OCI-LY1 (cell line): ENCODE measurements around the gene TBX19.

Experiments used
- H2AFZ ChIP-seq: fragments of 200-600 bp; sonication (generic), shearing (Covaris generic); 2 replicates; pipeline ENCODE4 v1.6.0; 2014; ENCODE audit warnings: antibody characterized with exemption, mild to moderate bottlenecking, low read length
- H3F3A ChIP-seq: fragments of 200-600 bp; sonication (generic), shearing (Covaris generic); 2 replicates; pipeline ENCODE4 v1.6.0; 2014; ENCODE audit warnings: mild to moderate bottlenecking, antibody characterized with exemption, low read length, moderate library complexity; ENCODE audit not compliant: insufficient read depth
- H3K27ac ChIP-seq: fragments of 200-600 bp; sonication (generic); 2 replicates; pipeline ENCODE4 v1.5.1; 2014; ENCODE audit warnings: low read length, mixed run types, mild to moderate bottlenecking, low read depth; ENCODE audit not compliant: poor library complexity, severe bottlenecking
- H3K27me3 ChIP-seq: fragments of 200-600 bp; sonication (generic); 2 replicates; pipeline ENCODE4 v1.6.0; 2014; ENCODE audit warnings: antibody characterized with exemption, mild to moderate bottlenecking, low read length, moderate library complexity; ENCODE audit not compliant: insufficient read depth
- H3K36me3 ChIP-seq: fragments of 200-600 bp; sonication (generic); 2 replicates; pipeline ENCODE4 v1.6.1; 2014; ENCODE audit warnings: mild to moderate bottlenecking, antibody characterized with exemption, low read length, moderate library complexity, mixed read lengths; ENCODE audit not compliant: insufficient read depth
- H3K4me1 ChIP-seq: fragments of 200-600 bp; sonication (generic); 2 replicates; pipeline ENCODE4 v1.5.1; 2014; ENCODE audit warnings: mild to moderate bottlenecking, low read length, moderate library complexity; ENCODE audit not compliant: insufficient read depth, severe bottlenecking
- H3K4me2 ChIP-seq: fragments of 200-600 bp; sonication (generic), shearing (Covaris generic); 2 replicates; pipeline ENCODE4 v1.6.1; 2014; ENCODE audit warnings: low read length
- H3K4me3 ChIP-seq: fragments of 200-600 bp; sonication (generic); 2 replicates; pipeline ENCODE4 v1.5.1; 2014; ENCODE audit warnings: low read length, low read depth, mild to moderate bottlenecking, mixed read lengths; ENCODE audit not compliant: poor library complexity, severe bottlenecking
- H3K79me2 ChIP-seq: fragments of 200-600 bp; shearing (Covaris generic); 2 replicates; pipeline ENCODE4 v1.6.1; 2016; ENCODE audit warnings: mixed run types, low read length, mixed read lengths; ENCODE audit not compliant: insufficient read depth
- H3K9ac ChIP-seq: fragments of 200-600 bp; sonication (generic), shearing (Covaris generic); 2 replicates; pipeline ENCODE4 v1.6.1; 2014; ENCODE audit warnings: mild to moderate bottlenecking, low read length, mixed read lengths
- H3K9me2 ChIP-seq: fragments of 200-600 bp; sonication (generic), shearing (Covaris generic); 2 replicates; pipeline ENCODE4 v1.6.1; 2014; ENCODE audit warnings: low read depth, mild to moderate bottlenecking, low read length, mixed read lengths
- H3K9me3 ChIP-seq: fragments of 200-600 bp; shearing (Covaris generic); 2 replicates; pipeline ENCODE4 v1.6.1; 2014; ENCODE audit warnings: low read length, mixed read lengths
- H4K20me1 ChIP-seq: fragments of 200-600 bp; sonication (generic), shearing (Covaris generic); 2 replicates; pipeline ENCODE4 v1.6.0; 2016; ENCODE audit warnings: mild to moderate bottlenecking, low read length; ENCODE audit not compliant: insufficient read depth
- EZH2 ChIP-seq: fragments of 200-600 bp; sonication (generic), shearing (Covaris generic); IDR thresholded peaks from 2 replicates; pipeline ENCODE4 v1.8.0; 2017; ENCODE audit warnings: borderline replicate concordance, mixed run types, mild to moderate bottlenecking, antibody characterized with exemption, low read length, moderate library complexity, mixed read lengths
- TF ChIP-seq, protein P1 (sequence below): fragments of 200-600 bp; sonication (generic), shearing (Covaris generic); IDR thresholded peaks from 2 replicates; pipeline ENCODE4 v1.5.1; 2017; ENCODE audit warnings: mild to moderate bottlenecking, antibody characterized with exemption, low read length, moderate library complexity, mixed read lengths

TBX19 gene

GRCh38 chr1:168335500-168335899, 54.8 kb downstream of the TBX19 start:
- TF ChIP-seq, protein P1, sequence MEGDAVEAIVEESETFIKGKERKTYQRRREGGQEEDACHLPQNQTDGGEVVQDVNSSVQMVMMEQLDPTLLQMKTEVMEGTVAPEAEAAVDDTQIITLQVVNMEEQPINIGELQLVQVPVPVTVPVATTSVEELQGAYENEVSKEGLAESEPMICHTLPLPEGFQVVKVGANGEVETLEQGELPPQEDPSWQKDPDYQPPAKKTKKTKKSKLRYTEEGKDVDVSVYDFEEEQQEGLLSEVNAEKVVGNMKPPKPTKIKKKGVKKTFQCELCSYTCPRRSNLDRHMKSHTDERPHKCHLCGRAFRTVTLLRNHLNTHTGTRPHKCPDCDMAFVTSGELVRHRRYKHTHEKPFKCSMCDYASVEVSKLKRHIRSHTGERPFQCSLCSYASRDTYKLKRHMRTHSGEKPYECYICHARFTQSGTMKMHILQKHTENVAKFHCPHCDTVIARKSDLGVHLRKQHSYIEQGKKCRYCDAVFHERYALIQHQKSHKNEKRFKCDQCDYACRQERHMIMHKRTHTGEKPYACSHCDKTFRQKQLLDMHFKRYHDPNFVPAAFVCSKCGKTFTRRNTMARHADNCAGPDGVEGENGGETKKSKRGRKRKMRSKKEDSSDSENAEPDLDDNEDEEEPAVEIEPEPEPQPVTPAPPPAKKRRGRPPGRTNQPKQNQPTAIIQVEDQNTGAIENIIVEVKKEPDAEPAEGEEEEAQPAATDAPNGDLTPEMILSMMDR, result no peak
- no peak for TF ChIP-seq EZH2
- H4K20me1 ChIP-seq, result no peaks in the 10 kb centered on the region
- no peak overlapping the region for H3K4me2 ChIP-seq
- no peaks in the 10 kb centered on the region for H3K27me3 ChIP-seq
- no peak overlapping the region for H3K9ac ChIP-seq
- H3K9me3 ChIP-seq, result no peaks in the 10 kb centered on the region
- no peaks in the 10 kb centered on the region for H3K36me3 ChIP-seq
- no peaks in the 10 kb centered on the region for H3K4me1 ChIP-seq
- H3K79me2 ChIP-seq, result no peaks in the 10 kb centered on the region
- no peaks in the 10 kb centered on the region for H3F3A ChIP-seq
- no peaks in the 10 kb centered on the region for H3K9me2 ChIP-seq
- H2AFZ ChIP-seq, result no peak overlapping the region
- H3K27ac ChIP-seq, result no peak overlapping the region
- no peak overlapping the region for H3K4me3 ChIP-seq

DNA sequence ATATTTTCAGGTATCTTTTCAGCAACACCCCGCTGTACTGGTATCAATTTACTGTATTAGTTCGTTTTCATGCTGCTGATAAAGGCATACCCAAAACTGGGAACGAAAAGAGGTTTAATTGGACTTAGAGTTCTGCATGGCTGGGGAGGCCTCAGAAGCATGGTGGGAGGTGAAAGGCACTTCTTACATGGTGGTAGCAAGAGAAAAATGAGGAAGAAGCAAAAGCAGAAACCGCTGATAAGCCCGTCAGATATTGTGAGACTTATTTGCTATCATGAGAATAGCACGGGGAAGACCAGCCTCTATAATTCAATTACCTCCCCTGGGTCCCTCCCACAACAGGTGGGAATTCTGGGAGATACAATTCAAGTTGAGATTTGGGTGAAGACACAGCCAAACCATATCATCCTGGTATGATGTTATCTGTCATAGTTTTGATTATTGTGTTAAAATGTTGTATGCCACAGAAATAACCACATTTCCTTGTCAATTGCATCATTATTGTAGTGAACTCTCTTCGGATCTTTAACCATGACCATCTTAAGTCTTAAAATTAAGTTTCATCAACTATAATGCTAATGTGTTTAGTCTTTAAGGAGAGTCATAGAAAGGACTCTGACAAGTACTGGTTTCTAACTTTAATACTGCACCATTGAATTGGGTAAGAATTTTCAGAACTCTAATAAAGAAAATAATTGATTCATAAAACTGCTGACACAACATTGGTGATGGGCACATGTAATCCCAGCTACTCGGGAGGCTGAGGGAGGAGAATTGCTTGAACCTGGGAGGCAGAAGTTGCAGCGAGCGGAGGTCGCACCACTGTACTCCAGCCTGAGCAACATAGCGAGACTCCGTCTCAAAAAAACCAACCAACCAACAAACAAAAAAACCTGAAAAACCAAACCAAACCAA, 58.2 kb downstream of the TBX19 start:
- no peak overlapping the region for H2AFZ ChIP-seq
- H3K9me2 ChIP-seq, result no peaks in the 10 kb centered on the region
- no peaks in the 10 kb centered on the region for H3K9me3 ChIP-seq
- H3K9ac ChIP-seq, result no peak overlapping the region
- TF ChIP-seq, protein P1, result no peak
- no peaks in the 10 kb centered on the region for H3K79me2 ChIP-seq
- no peak overlapping the region for H3K4me3 ChIP-seq
- H3K27me3 ChIP-seq, result no peaks in the 10 kb centered on the region
- H3K4me1 ChIP-seq, result no peaks in the 10 kb centered on the region
- no peak overlapping the region for H3K27ac ChIP-seq
- no peaks in the 10 kb centered on the region for H4K20me1 ChIP-seq
- H3F3A ChIP-seq, result no peaks in the 10 kb centered on the region
- no peak overlapping the region for H3K4me2 ChIP-seq
- H3K36me3 ChIP-seq, result no peaks in the 10 kb centered on the region

DNA sequence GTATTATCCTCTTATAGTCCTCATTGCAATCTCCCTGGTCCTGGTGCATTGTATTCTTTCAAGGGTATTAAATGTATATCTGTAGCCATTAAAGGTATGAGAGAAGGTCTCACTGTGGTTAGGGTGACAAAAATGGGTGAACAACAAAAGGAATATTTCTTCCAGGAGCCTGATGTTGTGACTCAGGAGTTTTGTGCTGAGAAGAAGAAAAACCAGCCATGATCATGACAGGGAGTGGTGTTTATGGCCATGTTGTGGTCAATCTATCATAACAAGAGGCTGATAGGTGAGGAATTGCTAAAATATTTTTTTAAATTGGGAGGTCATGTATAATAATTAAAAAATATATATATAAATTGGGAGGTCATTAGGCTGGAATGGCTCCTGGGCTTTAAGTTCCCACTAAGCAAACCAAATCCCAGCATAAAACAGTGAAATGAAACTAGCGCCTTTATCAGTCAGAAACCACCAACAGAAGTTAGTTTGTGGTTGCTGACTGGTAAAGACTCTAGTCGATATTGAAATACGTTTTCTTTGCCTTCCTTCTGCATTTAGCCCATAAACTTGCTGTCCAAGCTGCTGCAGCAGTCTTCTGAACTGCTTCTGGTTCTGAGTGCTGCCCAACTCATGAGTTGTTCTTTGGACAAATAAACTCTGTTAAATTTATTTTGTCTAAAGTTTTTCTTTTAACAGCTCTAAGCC, 60.3 kb downstream of the TBX19 start:
- Histone ChIP-seq H3K4me3 (no peak overlapping the region), H3K27ac (no peak overlapping the region), H3K4me1 (no peaks in the 10 kb centered on the region), H3K9me3 (no peaks in the 10 kb centered on the region), H3K9ac (no peak overlapping the region), H3K27me3 (no peaks in the 10 kb centered on the region), H4K20me1 (no peaks in the 10 kb centered on the region), H3F3A (no peaks in the 10 kb centered on the region), H2AFZ (no peak overlapping the region), H3K4me2 (no peak overlapping the region), H3K79me2 (no peaks in the 10 kb centered on the region), H3K9me2 (no peaks in the 10 kb centered on the region), H3K36me3 (no peaks in the 10 kb centered on the region)
- TF ChIP-seq, protein P1, result no peak
- TF ChIP-seq EZH2, result no peak
